ENCODE data around the gene MYO1H. TPM values are rescaled to one million over a fixed set of nuclear protein-coding genes. Genes with fewer than 3 reads are reported as not detected.

Gene MYO1H
- total RNA-seq, 1 donor from 2014 or later, result 0.72 TPM

- Mint-ChIP-seq H3K36me3 (no peaks in the 10 kb centered on the region), H3K27me3 (peaks cover 3% of the 10 kb centered on the region), H3K4me1 (ENCODE audit: unreplicated experiment) (peaks cover 16% of the 10 kb centered on the region), H3K27ac (peak overlapping the region; percentile 39), H3K4me3 (no peak overlapping the region), H3K9me3 (peaks cover 4% of the 10 kb centered on the region)
- DNase-seq (ENCODE audit: extremely low spot score, unreplicated experiment), result no peak
- no peak for TF ChIP-seq CTCF (conservative IDR thresholded peaks at IDR 0.05)
Observed at GRCh38 chr12:109432431-109432830, 84.7 kb downstream of the MYO1H start.

GRCh38 chr12:109432842-109433304 lies 85.2 kb downstream of the MYO1H start:
- H3K4me1 Mint-ChIP-seq (ENCODE audit: unreplicated experiment), result peaks cover 16% of the 10 kb centered on the region
- peaks cover 3% of the 10 kb centered on the region for H3K27me3 Mint-ChIP-seq
- H3K9me3 Mint-ChIP-seq, result peaks cover 4% of the 10 kb centered on the region
- TF ChIP-seq CTCF (conservative IDR thresholded peaks at IDR 0.05), result peak; percentile 84
- H3K4me3 Mint-ChIP-seq, result no peak overlapping the region
- DNase-seq (ENCODE audit: extremely low spot score, unreplicated experiment), result peak; percentile 89
- no peaks in the 10 kb centered on the region for H3K36me3 Mint-ChIP-seq
- peak overlapping the region; percentile 39 for H3K27ac Mint-ChIP-seq

GRCh38 chr12:109433618-109434017 lies 85.9 kb downstream of the MYO1H start:
- Mint-ChIP-seq H3K4me3 (no peak overlapping the region), H3K4me1 (ENCODE audit: unreplicated experiment) (peaks cover 16% of the 10 kb centered on the region), H3K36me3 (no peaks in the 10 kb centered on the region), H3K27me3 (peaks cover 3% of the 10 kb centered on the region), H3K9me3 (peaks cover 4% of the 10 kb centered on the region), H3K27ac (no peak overlapping the region)
- TF ChIP-seq CTCF (conservative IDR thresholded peaks at IDR 0.05), result peak; percentile 64
- no peak for DNase-seq (ENCODE audit: extremely low spot score, unreplicated experiment)

- Mint-ChIP-seq H3K4me3 (no peak overlapping the region), H3K9me3 (peaks cover 4% of the 10 kb centered on the region), H3K27me3 (peaks cover 3% of the 10 kb centered on the region), H3K4me1 (ENCODE audit: unreplicated experiment) (peaks cover 16% of the 10 kb centered on the region), H3K27ac (no peak overlapping the region), H3K36me3 (no peaks in the 10 kb centered on the region)
- TF ChIP-seq CTCF (conservative IDR thresholded peaks at IDR 0.05), result no peak
- DNase-seq (ENCODE audit: extremely low spot score, unreplicated experiment), result no peak
Observed at GRCh38 chr12:109434582-109434981, 86.9 kb downstream of the MYO1H start.

- Mint-ChIP-seq H3K4me1 (ENCODE audit: unreplicated experiment) (peaks cover 16% of the 10 kb centered on the region), H3K9me3 (peaks cover 4% of the 10 kb centered on the region), H3K36me3 (no peaks in the 10 kb centered on the region), H3K27ac (no peak overlapping the region), H3K27me3 (peaks cover 3% of the 10 kb centered on the region), H3K4me3 (no peak overlapping the region)
- DNase-seq (ENCODE audit: extremely low spot score, unreplicated experiment), result no peak
- no peak for TF ChIP-seq CTCF (conservative IDR thresholded peaks at IDR 0.05)
Observed at GRCh38 chr12:109435428-109436187, 87.9 kb downstream of the MYO1H start.

Data from type B pancreatic cell (in vitro differentiated cells).